ENCODE results near the gene POLQ.
"Not testable (repeated sequence)": the region's sequence is repeated elsewhere in the genome, so short reads cannot be mapped to it uniquely, and the experiment has no call there.

The POLQ gene

GRCh38 chr3:121545574-121546455 lies at the start of gene POLQ:
Gene POLQ (minus strand): TSS chr3:121545988. CDS start chr3:121545877, 111 bp downstream.
- DNase-seq (ENCODE audit: low read depth) = peak; percentile 72

- no peak for DNase-seq (ENCODE audit: low read depth)
Measured at GRCh38 chr3:121594850-121595249, 49.1 kb upstream of the POLQ start.

DNA sequence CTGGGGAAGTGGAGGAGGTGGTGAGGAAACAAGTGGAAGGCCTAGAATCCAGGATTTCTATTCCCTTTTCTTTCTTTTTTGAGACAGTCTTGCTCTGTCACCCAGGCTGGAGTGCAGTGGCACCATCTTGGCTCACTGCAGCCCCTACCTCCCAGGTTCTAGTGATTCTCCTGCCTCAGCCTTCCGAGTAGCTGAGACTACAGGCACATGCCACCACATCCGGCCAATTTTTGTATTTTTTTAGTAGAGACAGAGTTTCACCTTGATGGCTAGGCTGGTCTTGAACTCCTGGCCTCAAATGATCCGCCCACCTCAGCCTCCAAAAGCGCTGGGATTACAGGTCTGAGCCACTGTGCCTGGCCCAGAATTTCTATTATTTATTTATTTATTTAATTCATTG lies 48.0 kb upstream of the POLQ start:
- not testable (repeated sequence) for DNase-seq (ENCODE audit: low read depth)

GRCh38 chr3:121592856-121593702 lies 47.3 kb upstream of the POLQ start, which contains the start of gene FBXO40:
Gene FBXO40 (plus strand): TSS chr3:121593379. CDS start chr3:121620576, 27,197 bp downstream.
- no peak for DNase-seq (ENCODE audit: low read depth)

- no peak for DNase-seq (ENCODE audit: low read depth)
Measured at GRCh38 chr3:121584418-121584817, 38.6 kb upstream of the POLQ start.

DNA sequence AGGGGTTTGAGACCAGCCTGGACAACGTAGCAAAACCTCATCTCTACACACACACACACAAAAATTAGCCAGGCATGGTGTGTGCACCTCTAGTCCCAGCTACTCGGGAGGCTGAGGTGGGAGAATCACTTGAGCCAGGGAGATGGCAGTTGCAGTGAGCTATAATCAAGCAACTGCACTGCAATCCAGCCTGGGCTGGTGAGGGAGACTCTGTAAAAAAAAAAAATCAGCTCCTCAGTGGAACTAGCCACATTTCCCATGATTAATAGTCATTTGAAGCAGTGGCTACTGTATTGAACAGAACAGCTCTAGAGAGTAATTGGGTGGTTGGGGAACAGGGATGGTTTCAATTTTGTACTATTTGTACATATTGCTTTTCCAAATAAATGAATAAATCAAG lies 35.9 kb upstream of the POLQ start:
- DNase-seq (ENCODE audit: low read depth) = no peak

DNA sequence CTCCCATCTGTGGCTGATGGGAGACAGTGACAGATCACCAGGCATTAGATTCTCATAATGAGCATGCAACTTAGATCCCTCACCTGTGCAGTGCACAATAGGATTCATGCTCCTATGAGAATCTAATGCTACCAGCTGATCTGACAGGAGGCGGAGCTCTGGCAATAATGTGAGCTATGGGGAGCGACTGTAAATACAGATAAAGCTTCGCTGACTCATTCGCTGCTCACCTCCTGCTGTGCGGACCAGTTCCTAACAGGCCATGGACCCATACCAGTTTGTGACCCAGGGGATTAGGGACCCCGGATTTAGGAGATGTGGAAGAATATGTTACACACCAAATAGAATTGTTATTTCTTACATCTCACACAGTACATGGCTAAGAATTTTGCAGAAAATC lies 28.7 kb upstream of the POLQ start:
- DNase-seq (ENCODE audit: low read depth) = no peak

DNA sequence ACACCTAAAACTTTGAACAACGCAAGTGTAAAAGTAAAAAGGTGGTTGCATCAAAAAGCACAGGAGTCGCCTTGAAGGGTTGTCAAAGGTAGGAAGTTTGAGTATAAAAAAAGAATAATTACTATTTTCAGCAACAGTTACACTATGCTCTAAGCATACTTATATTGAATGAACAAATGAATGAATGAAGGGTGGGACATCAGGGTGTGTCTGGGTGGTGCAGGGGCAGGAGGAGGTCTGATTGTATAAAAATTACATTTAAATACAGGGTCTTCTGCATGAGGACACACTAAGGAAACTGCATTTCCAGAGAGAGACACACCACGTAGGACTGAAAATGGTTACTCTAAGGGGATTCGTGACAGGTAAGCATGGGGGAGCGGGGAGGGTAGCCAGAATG lies 21.9 kb upstream of the POLQ start, which contains the start of gene ARGFX:
ARGFX (plus strand) TSS at position 301 of the 400 bp plus-strand sequence. CDS start 2,765 bp downstream, outside the sequence.
- no peak for DNase-seq (ENCODE audit: low read depth)

DNA sequence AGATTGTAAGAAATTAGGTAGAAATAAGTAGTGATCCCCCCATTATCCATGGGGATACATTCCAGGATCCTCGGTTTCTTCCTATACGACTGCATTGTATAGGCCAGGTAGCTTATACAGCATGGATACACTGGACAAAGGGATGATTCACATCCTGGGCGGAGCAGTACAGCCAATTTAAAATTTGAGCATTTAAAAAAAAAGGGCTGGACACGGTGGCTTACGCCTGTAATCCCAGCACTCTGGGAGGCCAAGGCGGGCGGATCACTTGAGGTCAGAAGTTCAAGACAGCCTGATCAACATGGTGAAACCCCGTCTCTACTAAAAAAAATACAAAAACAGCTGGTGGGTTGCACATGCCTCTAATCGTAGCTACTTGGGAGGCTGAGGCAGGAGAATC lies 21.0 kb upstream of the POLQ start:
- DNase-seq (ENCODE audit: low read depth) = no peak

DNA sequence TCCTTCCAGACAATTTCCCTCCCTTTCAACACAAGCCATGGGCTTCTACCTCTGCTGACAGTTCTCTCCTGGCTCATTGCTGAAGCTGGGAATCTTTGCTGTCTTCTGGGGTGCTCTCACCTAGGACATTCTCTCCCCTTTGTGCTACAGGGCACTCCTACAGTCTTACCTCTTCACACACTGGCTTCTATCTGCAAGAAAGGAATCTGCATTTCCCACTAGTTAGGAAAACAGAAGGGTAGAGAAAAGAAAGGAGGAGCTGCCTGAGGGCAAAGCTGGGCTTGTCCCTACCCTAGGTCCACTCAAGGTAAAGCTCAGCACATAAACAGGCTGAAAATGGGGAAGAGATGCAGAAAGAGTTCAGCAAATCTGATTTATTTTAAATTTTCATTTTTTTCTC lies 16.4 kb upstream of the POLQ start:
- DNase-seq (ENCODE audit: low read depth) = no peak

GRCh38 chr3:121557426-121557934 lies 11.7 kb upstream of the POLQ start:
- no peak for DNase-seq (ENCODE audit: low read depth)

DNA sequence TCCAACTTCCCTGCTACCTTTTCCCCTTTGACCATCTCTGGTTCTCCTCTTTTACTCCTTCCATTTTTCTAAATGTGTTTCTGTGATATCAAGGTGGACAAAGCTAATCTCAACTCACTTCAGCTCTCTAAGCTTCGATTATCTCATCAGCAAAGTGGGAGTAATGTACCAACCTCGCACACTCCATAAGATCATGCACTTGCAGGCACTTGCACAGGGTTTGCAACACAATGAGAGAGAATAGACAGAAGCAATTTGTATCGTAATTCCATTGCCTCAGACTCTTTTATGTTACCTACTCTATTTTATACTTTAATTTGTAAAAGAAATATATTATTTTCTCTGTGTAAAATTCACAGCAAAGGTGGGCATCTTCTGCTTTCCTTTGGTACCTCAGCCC lies 7.0 kb upstream of the POLQ start:
- DNase-seq (ENCODE audit: low read depth) = no peak

- DNase-seq (ENCODE audit: low read depth) = no peak
Measured at GRCh38 chr3:121552379-121552778, 6.6 kb upstream of the POLQ start.

- DNase-seq (ENCODE audit: low read depth) = no peak
Measured at GRCh38 chr3:121545049-121545573, 677 bp downstream of the POLQ start.

DNA sequence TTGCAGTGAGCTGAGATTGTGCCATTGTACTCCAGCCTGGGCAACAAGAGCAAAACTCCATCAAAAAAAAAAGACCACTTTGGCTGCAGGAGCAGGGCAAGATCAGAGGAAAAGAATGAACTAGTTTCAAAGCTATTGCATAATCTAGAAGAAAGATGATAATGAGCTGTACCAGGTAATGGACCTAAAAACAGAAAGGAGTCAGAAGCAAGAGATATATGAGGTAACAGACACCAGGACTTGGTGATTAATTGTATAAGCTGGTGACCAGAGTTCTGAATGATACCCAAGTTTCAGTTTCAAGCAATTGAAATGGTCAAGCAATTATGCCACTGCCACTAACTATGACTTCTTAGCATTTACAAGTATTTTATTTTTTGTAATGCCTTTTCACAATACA lies 2.9 kb downstream of the POLQ start:
- DNase-seq (ENCODE audit: low read depth) = no peak

DNA sequence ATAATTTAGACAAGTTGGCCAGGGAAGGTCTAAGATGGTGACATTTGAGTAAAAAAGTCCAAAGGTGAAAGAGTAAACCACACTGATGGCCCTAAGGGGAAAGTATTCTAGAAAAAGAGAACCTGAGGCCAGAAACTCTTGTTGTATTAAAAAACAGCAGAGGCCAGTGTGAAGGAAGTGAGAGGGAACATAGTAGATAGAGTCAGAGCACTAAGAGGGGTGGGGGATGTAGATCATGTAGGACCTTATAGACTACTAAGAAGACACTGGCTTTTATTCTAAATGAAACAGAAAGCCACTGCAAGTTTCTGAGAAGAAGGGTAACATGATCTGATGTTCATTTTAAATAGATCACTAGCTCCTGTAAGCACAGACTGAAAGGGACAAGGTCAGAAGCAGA lies 14.5 kb downstream of the POLQ start:
- DNase-seq (ENCODE audit: low read depth) = no peak

- DNase-seq (ENCODE audit: low read depth) = no peak
Measured at GRCh38 chr3:121529308-121529707, 16.5 kb downstream of the POLQ start.

DNA sequence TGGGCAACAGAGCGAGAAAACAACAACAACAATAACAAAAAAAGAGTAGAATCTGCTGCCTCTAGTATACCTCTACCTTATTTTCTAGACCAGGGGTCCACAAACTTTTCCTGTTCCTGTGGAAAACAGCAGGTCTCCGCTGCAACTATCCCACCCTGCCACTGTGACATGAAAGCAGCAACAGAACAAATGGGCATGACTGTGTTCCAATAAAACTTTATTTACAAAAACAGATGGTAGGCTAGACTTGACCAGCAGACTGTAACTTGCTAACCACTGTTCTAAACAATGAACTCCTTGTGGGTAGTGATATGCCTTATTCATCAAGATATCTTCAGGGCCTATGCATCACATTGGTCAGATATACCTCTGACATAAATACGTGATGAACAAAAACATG lies 25.3 kb downstream of the POLQ start:
- DNase-seq (ENCODE audit: low read depth) = no peak

DNA sequence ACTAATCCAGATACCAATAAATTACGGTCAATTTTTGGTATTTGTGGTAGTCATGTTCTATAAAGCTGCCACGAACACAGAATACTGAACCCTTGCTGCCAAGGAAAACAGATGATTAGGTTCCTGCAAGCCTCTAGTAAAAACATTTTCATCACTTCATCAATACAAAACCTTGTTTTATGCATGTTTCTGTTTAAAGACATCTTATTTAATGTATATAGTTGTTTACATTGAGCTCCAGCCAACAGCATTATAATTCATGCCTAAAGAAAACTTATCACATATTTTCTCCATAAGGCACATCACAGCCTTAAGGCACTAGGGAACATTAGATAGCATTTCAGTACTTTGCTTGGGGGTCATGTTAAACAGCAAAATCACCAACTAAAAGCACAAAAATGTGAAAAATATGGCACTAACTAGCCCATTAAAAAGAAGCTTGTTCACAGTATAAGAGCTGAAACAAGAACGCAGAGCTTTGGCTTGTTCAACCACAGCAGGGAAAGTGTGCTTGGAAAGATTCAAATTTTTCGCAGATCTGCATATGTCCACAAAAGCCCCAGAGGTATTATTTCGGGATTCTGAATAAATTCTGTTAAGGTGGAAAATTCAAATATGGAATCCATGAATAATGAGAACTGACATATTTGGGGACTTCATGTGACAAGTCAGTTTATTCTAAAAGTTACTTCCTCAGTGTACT lies 27.7 kb downstream of the POLQ start:
- no peak for DNase-seq (ENCODE audit: low read depth)

- DNase-seq (ENCODE audit: low read depth) = no peak
Measured at GRCh38 chr3:121515862-121516261, 29.9 kb downstream of the POLQ start.

DNA sequence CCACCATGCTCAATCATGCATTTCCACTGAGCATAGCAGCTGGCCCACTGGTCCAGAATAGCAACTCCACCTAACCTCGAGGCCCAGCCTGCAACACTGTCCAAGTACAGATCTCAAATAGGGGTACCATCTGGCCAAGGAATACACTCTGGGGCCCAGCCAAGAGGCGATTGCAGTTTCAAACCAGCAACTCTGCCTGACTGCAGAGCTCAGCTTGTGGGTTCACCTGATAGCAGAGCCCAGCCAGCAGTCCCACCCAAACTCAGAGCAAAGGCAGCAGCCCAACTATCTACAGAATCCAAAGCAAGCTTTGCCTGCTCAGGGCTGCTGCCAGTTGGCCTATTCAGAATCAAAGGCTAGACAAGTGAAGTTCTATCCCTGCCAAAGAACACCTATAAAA lies 30.5 kb downstream of the POLQ start:
- DNase-seq (ENCODE audit: low read depth) = no peak

DNA sequence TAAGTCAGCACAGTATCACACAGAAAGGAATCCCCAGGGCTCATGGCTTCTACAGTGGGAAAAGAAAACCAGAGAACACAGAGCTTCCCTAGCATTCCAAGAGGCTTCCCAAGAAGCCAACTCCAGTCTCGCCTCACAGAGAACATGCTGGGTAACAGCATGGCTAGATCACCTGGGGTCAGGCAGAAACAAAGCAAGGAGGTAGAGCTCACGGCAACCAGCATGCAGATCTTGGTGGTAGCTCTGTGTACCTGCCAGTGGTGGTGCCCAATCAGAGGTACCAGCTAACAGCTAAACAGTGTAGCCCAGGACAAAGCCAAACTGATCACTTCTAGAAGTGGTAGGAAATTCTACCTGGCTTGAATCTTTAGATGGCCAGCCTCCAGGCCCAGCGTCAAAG lies 31.3 kb downstream of the POLQ start:
- no peak for DNase-seq (ENCODE audit: low read depth)

Measured in activated gamma-delta T cell treated with anti-CD3 and anti-CD28 coated beads, Interleukin-2, amount 50 U/mL, for 16 hours (primary cell).